AG04450 (cell line): ENCODE measurements around the gene OR2AT4. TPM values are rescaled to one million over a fixed set of nuclear protein-coding genes. Genes with fewer than 3 reads are reported as not detected.

Source experiments
- CTCF ChIA-PET: fragments of 300-600, 350-600 bp; formaldehyde crosslinking; extraction: SDS; loops from one replicate; lab custom pipeline; 2022; ENCODE audit warnings: antibody characterized with exemption, inconsistent platforms; lab: Charles Lee
- POLR2A ChIA-PET: fragments of 350-600 bp; formaldehyde crosslinking; extraction: SDS; loops from one replicate; lab custom pipeline; 2021; ENCODE audit warnings: antibody characterized with exemption, inconsistent platforms; lab: Yijun Ruan, JAX
- DNase-seq: peaks from one replicate; pipeline ENCODE4 v3.0.0-alpha.2; 2011; ENCODE audit warnings: low read depth, low spot score
- H3K27ac ChIP-seq: one replicate; pipeline ENCODE4 v1.5.1; 2012; ENCODE audit warnings: low read depth, low read length, control low read depth
- H3K27me3 ChIP-seq: one replicate; pipeline ENCODE4 v1.6.0; 2012; ENCODE audit warnings: low read length; ENCODE audit not compliant: control insufficient read depth, insufficient read depth
- H3K4me3 ChIP-seq: 2 replicates; pipeline ENCODE4 v1.5.1; 2011; ENCODE audit warnings: mild to moderate bottlenecking, low read depth, low read length, control low read depth
- H3K9me3 ChIP-seq: 2 replicates; pipeline ENCODE4 v1.5.1; 2012; ENCODE audit warnings: low read length; ENCODE audit not compliant: control insufficient read depth, insufficient read depth
- polyA minus RNA-seq: library from RNA; depleted of rRNA, polyadenylated mRNA; stranded (reverse); fragments of >200 nt; gene quantifications from 2 replicates; pipeline ENCODE4 v1.2.3, GENCODE V29; 2011; rRNA and poly(A)+ RNA removed
- polyA plus RNA-seq: library from polyadenylated mRNA; depleted of rRNA; stranded (reverse); fragments of >200 nt; gene quantifications from 2 replicates; pipeline ENCODE4 v1.2.3, GENCODE V29; 2011; rRNA removed
- TF ChIP-seq, protein P1 (sequence below): IDR thresholded peaks from 2 replicates; pipeline ENCODE4 v1.5.1; 2011; ENCODE audit warnings: low read depth, low read length, control low read depth, inconsistent platforms

The OR2AT4 gene
- not detected in 2 replicates for polyA plus RNA-seq
- polyA minus RNA-seq, result not detected in 2 replicates

DNA sequence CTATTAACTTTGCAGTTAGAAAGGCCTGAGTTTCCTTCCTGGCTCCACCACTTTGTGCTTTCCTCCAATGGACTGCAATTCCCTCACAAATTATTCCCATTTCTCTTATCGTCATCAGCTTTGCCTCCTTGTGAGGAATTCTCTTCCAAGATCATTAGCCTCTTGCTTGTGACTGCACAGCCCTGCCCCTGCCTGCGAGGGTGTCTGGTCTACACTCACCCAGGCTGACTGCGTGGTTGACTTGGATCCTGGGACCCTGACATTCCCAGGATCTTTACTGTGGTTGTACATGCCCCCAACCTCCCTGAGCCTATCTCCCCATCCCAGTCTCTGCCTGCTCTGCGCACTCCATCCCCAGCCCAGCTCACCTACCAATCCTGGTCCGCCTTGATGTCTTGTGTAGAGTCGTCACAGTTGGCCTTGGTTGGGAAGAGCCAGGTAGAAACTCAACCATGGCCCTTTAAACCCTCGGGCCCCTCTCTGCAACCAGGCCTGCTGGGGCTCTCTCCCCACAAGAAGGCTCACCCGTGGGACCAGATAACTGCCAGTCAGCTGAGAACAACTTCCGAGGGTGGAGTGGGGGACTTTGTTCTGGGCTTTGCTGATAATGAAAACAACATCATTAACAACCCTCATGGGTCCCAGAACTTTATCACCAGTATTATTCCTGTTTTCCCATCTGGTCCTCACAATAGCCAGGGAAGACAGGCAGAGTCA is at the start of gene OR2AT4:
Gene OR2AT4, minus strand, starts transcription at position 421 of the 717 bp plus-strand sequence.
- TF ChIP-seq, protein P1, sequence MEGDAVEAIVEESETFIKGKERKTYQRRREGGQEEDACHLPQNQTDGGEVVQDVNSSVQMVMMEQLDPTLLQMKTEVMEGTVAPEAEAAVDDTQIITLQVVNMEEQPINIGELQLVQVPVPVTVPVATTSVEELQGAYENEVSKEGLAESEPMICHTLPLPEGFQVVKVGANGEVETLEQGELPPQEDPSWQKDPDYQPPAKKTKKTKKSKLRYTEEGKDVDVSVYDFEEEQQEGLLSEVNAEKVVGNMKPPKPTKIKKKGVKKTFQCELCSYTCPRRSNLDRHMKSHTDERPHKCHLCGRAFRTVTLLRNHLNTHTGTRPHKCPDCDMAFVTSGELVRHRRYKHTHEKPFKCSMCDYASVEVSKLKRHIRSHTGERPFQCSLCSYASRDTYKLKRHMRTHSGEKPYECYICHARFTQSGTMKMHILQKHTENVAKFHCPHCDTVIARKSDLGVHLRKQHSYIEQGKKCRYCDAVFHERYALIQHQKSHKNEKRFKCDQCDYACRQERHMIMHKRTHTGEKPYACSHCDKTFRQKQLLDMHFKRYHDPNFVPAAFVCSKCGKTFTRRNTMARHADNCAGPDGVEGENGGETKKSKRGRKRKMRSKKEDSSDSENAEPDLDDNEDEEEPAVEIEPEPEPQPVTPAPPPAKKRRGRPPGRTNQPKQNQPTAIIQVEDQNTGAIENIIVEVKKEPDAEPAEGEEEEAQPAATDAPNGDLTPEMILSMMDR, result no peak
- no peak within 1 kb of the TSS for H3K27ac ChIP-seq
- CTCF ChIA-PET, result interaction anchor here (1.0 kb wide), 1 partner anchor 47 kb away, joined by 3 read pairs; no protein-coding TSS in a partner anchor
- peaks cover 41% of the 10 kb centered on the region for H3K27me3 ChIP-seq
- peaks cover 3% of the 10 kb centered on the region; the same call in 1 of the 2 replicates for H3K9me3 ChIP-seq
- POLR2A ChIA-PET, result no interaction called here
- no peak within 1 kb of the TSS for H3K4me3 ChIP-seq
- no peak for DNase-seq

DNA sequence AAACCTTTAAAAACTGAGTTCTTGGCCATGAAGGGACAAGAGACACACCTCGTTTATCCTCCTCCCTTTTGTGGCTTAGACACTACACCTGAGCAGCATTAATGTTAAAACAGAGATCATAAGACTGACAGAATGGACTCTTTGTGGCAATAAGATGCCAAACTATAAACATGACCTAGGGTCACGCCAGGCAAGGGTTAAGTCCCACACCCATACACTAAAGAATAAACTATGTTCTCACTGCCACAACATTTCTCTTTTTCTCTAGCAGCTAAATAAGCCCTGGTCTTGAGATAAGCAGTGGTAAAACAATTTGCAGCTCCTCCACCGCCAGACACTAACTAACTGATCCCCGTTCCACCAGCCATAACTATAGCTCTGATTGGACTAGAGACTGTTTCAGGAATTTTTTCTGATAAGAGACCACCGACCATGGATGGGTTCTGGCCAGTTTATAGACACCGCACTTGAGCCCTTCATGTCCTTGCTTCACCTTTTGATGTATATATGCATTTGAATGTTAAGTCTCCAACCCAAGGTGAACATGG is 49.4 kb upstream of the OR2AT4 start:
- no peaks in the 10 kb centered on the region for H3K9me3 ChIP-seq
- TF ChIP-seq, protein P1, result no peak
- no peak for DNase-seq
- no peak overlapping the region for H3K27ac ChIP-seq
- CTCF ChIA-PET, result interaction anchor here (1.9 to 11.3 kb wide), 3 partner anchors 59 to 104 kb away, joined by 8 to 216 read pairs (median 164); no protein-coding TSS in a partner anchor
- H3K4me3 ChIP-seq, result no peak overlapping the region
- POLR2A ChIA-PET, result no interaction called here
- H3K27me3 ChIP-seq, result peaks cover 33% of the 10 kb centered on the region

DNA sequence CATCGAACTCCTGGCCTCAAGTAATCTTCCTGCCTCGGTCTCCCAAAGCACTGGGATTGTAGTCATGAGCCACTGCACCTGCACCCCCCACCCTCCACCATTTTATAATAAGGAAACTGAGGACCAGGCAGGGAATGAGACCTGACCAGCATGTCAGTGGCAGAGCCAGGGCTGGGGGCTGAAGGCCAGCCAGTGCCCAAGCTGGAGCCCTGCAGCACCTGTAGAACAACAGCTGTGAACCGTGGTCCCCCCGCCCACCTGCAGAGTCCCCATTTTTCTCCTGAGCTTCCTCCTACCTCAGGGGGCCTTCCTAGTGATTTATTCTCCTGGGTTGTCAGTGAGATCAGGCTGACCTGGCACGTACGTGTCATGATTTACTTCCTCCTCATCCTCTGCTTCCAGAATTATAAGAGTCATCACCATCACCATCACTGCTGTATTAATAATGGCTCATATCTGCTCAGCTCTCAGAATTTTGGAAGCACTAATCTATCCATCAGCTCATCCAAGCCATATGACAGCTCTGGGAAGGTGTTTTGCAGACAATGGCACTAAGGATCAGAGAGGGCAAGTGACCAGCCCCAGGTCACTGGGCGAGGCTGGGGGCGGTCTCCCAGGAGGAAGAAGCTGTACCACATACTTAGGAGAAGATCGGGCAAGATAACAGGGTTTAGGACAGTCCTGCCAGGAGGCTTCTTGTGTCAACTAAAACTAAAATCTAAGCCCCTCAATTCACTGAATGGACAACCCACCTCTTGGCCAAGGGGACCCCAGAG is 48.7 kb upstream of the OR2AT4 start:
- TF ChIP-seq, protein P1, result no peak
- ChIA-PET CTCF (interaction anchor here (0.6 to 11.3 kb wide), 14 partner anchors 9 to 1148 kb away, joined by 3 to 216 read pairs (median 5); no protein-coding TSS in a partner anchor), POLR2A (no interaction called here)
- Histone ChIP-seq H3K27ac (no peak overlapping the region), H3K4me3 (no peak overlapping the region), H3K9me3 (no peaks in the 10 kb centered on the region), H3K27me3 (peaks cover 27% of the 10 kb centered on the region)
- DNase-seq, result no peak

DNA sequence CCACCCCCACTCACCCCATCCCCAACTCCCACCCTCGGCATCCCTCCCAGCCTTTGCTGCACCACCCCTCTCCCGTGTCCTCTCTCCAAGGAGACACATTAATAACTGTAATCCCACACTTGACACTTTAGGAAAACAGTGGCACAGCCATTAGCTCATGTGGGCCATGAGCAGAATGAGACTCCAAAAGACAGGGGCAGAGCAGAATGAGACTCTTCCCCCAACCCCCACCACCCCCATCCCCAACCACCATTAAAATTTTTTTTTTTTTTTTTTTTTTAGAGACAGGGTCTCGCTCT is 48.0 kb upstream of the OR2AT4 start:
- H3K9me3 ChIP-seq, result no peaks in the 10 kb centered on the region
- CTCF ChIA-PET, result interaction anchor here (0.6 to 11.3 kb wide), 16 partner anchors 9 to 1147 kb away, joined by 3 to 216 read pairs (median 4); no protein-coding TSS in a partner anchor
- POLR2A ChIA-PET, result no interaction called here
- TF ChIP-seq, protein P1, result no peak
- H3K27me3 ChIP-seq, result peaks cover 21% of the 10 kb centered on the region
- H3K27ac ChIP-seq, result no peak overlapping the region
- no peak overlapping the region for H3K4me3 ChIP-seq
- no peak for DNase-seq
